Effector memory CD8-positive, alpha-beta T cell (primary cell): Measurements from ENCODE around the gene SSUH2.

Source experiments
- ATAC-seq: fragments of 150-1000 bp; cut with Tn5 transposase; replicated peaks from 2 replicates; pipeline ENCODE4 v1.10.0; 2021; ENCODE audit warnings: mild to moderate bottlenecking, moderate library complexity
- DNase-seq, 3 experiments: peaks; one replicate each; pipeline ENCODE4 v3.0.0; 2021
- H3K27ac Mint-ChIP-seq, 2 donors: one replicate each; pipeline ENCODE4 v1.8.0; 2022; ENCODE audit warnings: mild to moderate bottlenecking in 2 of 2, mixed read lengths in 2 of 2, moderate library complexity in 2 of 2
- H3K27me3 Mint-ChIP-seq, 2 donors: one replicate each; pipeline ENCODE4 v1.8.0; 2022; ENCODE audit warnings: mixed read lengths in 2 of 2
- H3K36me3 Mint-ChIP-seq: one replicate; pipeline ENCODE4 v1.8.0; 2022; ENCODE audit warnings: mild to moderate bottlenecking, moderate library complexity, mixed read lengths; ENCODE audit not compliant: insufficient read depth
- H3K4me1 Mint-ChIP-seq, 2 donors: one replicate each; pipeline ENCODE4 v1.8.0; 2022; ENCODE audit warnings: low read depth in 2 of 2, mixed read lengths in 2 of 2
- H3K4me3 Mint-ChIP-seq, 2 donors: one replicate each; pipeline ENCODE4 v1.8.0; 2022; ENCODE audit warnings: mild to moderate bottlenecking in 2 of 2, mixed read lengths in 2 of 2, moderate library complexity in 2 of 2
- H3K9me3 Mint-ChIP-seq, 2 donors: one replicate each; pipeline ENCODE4 v1.8.0; 2022; ENCODE audit warnings: mixed read lengths in 2 of 2

The SSUH2 gene

GRCh38 chr3:8668216-8668615, 23.6 kb upstream of the SSUH2 start:
- Mint-ChIP-seq H3K4me1 (no peaks in the 10 kb centered on the region), H3K27ac (no peak overlapping the region), H3K36me3 (no peaks in the 10 kb centered on the region), H3K27me3 (peaks cover 5 to 23% of the 10 kb centered on the region in 2 donors), H3K9me3 (peaks cover 0 to 7% of the 10 kb centered on the region in 2 donors), H3K4me3 (no peak overlapping the region)
- no peak for DNase-seq
- no peak for ATAC-seq

- H3K9me3 Mint-ChIP-seq, result peaks cover 0 to 7% of the 10 kb centered on the region in 2 donors
- H3K4me3 Mint-ChIP-seq, result no peak overlapping the region
- DNase-seq (no peak), ATAC-seq (no peak)
- no peak overlapping the region for H3K27ac Mint-ChIP-seq
- peaks cover 9 to 23% of the 10 kb centered on the region in 2 donors for H3K27me3 Mint-ChIP-seq
- H3K36me3 Mint-ChIP-seq, result no peaks in the 10 kb centered on the region
- H3K4me1 Mint-ChIP-seq, result no peaks in the 10 kb centered on the region
Measured at GRCh38 chr3:8667463-8668091, 23.0 kb upstream of the SSUH2 start.

- ATAC-seq (no peak), DNase-seq (no peak)
Measured at GRCh38 chr3:8665407-8665896, 20.9 kb upstream of the SSUH2 start.

DNA sequence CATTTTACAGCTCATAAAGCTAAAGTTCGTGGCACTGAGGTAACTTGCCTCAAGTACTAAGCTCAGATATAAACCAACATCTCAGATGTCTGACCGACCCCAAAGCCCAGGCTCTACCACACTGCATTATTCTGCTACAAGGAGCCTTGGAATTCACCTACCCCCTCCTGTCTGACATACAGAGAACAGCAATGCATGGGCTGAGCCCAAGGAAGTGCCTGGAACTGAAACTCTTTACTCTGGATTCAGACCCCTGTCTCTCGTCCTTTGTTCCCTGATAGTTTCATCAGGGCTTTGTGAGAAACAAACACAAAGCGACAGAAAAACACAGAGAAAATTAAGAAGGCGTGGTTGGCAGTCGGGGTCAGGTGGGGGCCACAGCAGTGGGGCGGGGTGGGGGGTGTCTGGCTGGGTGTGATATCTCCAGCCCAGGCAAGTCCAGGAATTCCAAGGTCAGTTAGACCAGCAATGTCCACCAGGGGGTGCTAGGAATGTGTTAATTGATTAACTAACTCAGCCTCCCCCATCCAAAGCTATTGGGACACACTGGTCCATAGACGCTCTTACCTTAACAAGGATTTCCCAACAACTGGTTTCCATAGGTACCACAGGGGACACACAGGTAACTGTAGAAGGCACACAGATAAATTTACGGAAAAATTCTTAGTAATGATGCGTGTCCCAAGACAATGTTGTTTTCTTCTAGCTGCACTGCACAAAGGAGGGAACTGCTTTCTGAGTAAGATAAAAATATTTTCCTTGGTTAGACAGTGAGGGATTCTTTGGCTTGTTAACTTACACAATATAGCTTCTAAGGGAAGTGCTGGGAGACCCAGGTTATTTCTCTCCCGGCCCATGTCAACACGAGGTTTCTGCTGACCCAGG, 18.8 kb upstream of the SSUH2 start:
- Mint-ChIP-seq H3K27ac (no peak overlapping the region), H3K36me3 (no peaks in the 10 kb centered on the region), H3K9me3 (no peaks in the 10 kb centered on the region), H3K27me3 (peaks cover 16 to 38% of the 10 kb centered on the region in 2 donors), H3K4me1 (no peaks in the 10 kb centered on the region), H3K4me3 (no peak overlapping the region)
- peak in 1 of 3 experiments; percentile 2 for DNase-seq
- no peak for ATAC-seq

More at GRCh38 chr3:8665407-8665896, 20.9 kb upstream of the SSUH2 start:
- Mint-ChIP-seq H3K4me1 (no peaks in the 10 kb centered on the region), H3K36me3 (no peaks in the 10 kb centered on the region), H3K27me3 (peaks cover 9 to 23% of the 10 kb centered on the region in 2 donors), H3K27ac (no peak overlapping the region), H3K9me3 (no peaks in the 10 kb centered on the region), H3K4me3 (no peak overlapping the region)

- no peaks in the 10 kb centered on the region for H3K4me1 Mint-ChIP-seq
- no peaks in the 10 kb centered on the region for H3K9me3 Mint-ChIP-seq
- no peak for ATAC-seq
- H3K36me3 Mint-ChIP-seq, result no peaks in the 10 kb centered on the region
- H3K27ac Mint-ChIP-seq, result no peak overlapping the region
- H3K27me3 Mint-ChIP-seq, result peaks cover 16 to 38% of the 10 kb centered on the region in 2 donors
- no peak overlapping the region for H3K4me3 Mint-ChIP-seq
- DNase-seq, result no peak
Measured at GRCh38 chr3:8662594-8662993, 18.0 kb upstream of the SSUH2 start.

- no peak overlapping the region for H3K4me3 Mint-ChIP-seq
- H3K4me1 Mint-ChIP-seq, result no peaks in the 10 kb centered on the region
- peaks cover 1% of the 10 kb centered on the region for H3K36me3 Mint-ChIP-seq
- ATAC-seq (no peak), DNase-seq (no peak)
- peaks cover 20 to 35% of the 10 kb centered on the region in 2 donors for H3K27me3 Mint-ChIP-seq
- H3K9me3 Mint-ChIP-seq, result no peaks in the 10 kb centered on the region
- no peak overlapping the region for H3K27ac Mint-ChIP-seq
Measured at GRCh38 chr3:8660175-8661118, 15.8 kb upstream of the SSUH2 start.

DNA sequence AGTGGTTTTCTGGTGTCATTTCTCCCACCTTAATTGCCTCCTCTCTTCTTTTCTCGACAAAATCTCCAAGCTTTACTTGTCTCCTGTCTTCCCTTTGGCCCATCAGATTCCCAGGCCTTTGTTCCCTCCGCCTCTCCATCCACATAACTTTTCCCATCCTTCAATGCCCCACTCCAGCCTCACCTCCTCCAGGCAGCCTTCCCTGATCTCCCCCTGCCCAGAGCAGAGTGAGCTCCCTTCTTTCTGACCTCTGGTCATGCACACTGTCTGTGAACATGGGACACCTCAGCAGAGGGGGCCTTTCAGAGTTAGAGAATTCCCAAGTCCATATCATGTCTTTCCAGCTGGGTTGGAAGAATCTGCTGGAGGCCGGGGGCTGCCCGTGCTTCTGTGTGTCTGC, 14.6 kb upstream of the SSUH2 start:
- Mint-ChIP-seq H3K9me3 (no peaks in the 10 kb centered on the region), H3K27ac (no peak overlapping the region), H3K4me1 (no peaks in the 10 kb centered on the region), H3K27me3 (peaks cover 20 to 30% of the 10 kb centered on the region in 2 donors), H3K36me3 (peaks cover 4% of the 10 kb centered on the region), H3K4me3 (no peak overlapping the region)
- no peak for DNase-seq
- ATAC-seq, result no peak

DNA sequence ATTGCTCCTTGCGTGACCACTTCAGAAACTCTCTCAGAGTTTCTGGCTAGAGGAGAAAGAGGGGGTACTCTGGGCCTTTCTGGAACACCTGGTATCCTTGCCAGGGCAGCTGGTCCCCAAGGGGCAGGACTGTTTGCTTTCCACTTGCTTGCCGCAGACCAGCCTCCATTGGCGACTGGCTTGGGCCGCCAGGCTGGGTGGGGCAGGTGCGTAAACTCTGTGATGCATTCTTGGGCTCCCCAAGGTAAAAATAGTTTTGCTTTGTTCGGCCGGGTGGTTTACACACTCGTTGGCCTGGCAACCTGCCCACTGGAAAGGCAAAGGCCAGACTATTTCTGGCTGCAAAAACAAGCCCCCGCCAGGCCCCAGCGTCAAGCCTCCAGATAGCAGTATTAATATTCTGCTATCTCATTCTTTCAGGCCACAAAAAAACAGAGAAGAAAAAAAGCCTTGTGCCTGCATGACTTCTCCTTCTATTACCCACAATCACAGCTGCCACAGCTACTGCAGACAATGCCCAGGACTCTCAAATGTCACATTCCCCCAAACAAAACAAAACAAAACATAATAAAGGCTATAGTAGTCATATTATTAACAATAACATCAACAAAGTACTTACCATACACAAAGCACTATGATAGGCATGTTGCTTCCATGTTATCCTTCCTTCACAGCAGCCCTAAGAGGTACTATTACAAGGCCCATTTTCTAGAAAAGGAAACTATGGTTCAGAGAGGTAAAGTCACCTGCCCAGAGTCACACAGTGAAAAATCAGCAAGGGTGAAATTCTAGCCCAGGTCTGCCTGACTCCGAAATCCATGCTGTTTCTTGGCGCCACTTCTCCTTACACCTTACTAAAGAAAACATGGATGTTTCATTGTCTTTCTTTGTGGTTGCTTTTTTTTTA, 14.0 kb upstream of the SSUH2 start:
- H3K27ac Mint-ChIP-seq, result no peak overlapping the region
- no peaks in the 10 kb centered on the region for H3K4me1 Mint-ChIP-seq
- DNase-seq, result no peak
- H3K9me3 Mint-ChIP-seq, result no peaks in the 10 kb centered on the region
- H3K27me3 Mint-ChIP-seq, result peaks cover 16 to 28% of the 10 kb centered on the region in 2 donors
- peak; percentile 21 for ATAC-seq
- H3K4me3 Mint-ChIP-seq, result no peak overlapping the region
- peaks cover 4% of the 10 kb centered on the region for H3K36me3 Mint-ChIP-seq

DNA sequence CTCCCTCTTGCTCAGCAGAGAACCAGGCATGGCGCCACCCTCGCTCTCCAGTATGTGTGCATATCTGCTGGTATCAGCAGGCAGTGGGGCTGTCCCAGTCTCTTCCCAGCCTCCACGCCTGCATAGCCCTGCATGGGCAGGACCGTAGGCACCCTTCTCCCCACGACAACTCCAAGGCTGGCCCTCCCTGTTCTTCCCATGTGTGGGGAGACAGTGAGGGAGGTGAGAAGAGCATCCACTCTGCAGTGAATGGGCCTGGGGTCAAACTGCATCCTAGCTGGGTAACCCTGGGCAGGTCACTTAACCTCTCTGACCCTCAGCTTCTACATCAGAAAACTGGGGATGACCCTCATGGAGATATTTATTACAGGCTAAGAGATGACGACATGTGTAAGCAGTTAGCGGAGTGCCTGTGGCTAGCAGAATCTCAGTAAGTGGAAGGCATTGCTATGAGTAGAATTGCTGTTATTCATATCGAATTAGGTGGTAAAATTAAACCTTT, 13.3 kb upstream of the SSUH2 start:
- DNase-seq (no peak), ATAC-seq (no peak)
- Mint-ChIP-seq H3K4me3 (no peak overlapping the region), H3K4me1 (no peaks in the 10 kb centered on the region), H3K9me3 (no peaks in the 10 kb centered on the region), H3K27ac (no peak overlapping the region), H3K27me3 (peaks cover 13 to 30% of the 10 kb centered on the region in 2 donors), H3K36me3 (peaks cover 4% of the 10 kb centered on the region)

GRCh38 chr3:8656240-8656639, 11.6 kb upstream of the SSUH2 start:
- Mint-ChIP-seq H3K27ac (no peak overlapping the region), H3K9me3 (no peaks in the 10 kb centered on the region), H3K4me3 (no peak overlapping the region), H3K27me3 (peaks cover 26 to 46% of the 10 kb centered on the region in 2 donors), H3K36me3 (peaks cover 4% of the 10 kb centered on the region), H3K4me1 (no peaks in the 10 kb centered on the region)
- no peak for DNase-seq
- no peak for ATAC-seq

- Mint-ChIP-seq H3K36me3 (peaks cover 4% of the 10 kb centered on the region), H3K9me3 (no peaks in the 10 kb centered on the region), H3K27me3 (peaks cover 26 to 47% of the 10 kb centered on the region in 2 donors), H3K4me3 (no peak overlapping the region), H3K4me1 (no peaks in the 10 kb centered on the region), H3K27ac (no peak overlapping the region)
- DNase-seq (no peak), ATAC-seq (no peak)
Measured at GRCh38 chr3:8655387-8655835, 10.8 kb upstream of the SSUH2 start.
